ENCODE results near the gene XXYLT1. TPM values are rescaled to one million over a fixed set of nuclear protein-coding genes. Genes with fewer than 3 reads are reported as not detected.
A peak's percentile ranks its signal among the peaks of the same experiment; 100 is the strongest.

The XXYLT1 gene
- total RNA-seq, 1 experiment from 2014 or later: 25.5 TPM

DNA sequence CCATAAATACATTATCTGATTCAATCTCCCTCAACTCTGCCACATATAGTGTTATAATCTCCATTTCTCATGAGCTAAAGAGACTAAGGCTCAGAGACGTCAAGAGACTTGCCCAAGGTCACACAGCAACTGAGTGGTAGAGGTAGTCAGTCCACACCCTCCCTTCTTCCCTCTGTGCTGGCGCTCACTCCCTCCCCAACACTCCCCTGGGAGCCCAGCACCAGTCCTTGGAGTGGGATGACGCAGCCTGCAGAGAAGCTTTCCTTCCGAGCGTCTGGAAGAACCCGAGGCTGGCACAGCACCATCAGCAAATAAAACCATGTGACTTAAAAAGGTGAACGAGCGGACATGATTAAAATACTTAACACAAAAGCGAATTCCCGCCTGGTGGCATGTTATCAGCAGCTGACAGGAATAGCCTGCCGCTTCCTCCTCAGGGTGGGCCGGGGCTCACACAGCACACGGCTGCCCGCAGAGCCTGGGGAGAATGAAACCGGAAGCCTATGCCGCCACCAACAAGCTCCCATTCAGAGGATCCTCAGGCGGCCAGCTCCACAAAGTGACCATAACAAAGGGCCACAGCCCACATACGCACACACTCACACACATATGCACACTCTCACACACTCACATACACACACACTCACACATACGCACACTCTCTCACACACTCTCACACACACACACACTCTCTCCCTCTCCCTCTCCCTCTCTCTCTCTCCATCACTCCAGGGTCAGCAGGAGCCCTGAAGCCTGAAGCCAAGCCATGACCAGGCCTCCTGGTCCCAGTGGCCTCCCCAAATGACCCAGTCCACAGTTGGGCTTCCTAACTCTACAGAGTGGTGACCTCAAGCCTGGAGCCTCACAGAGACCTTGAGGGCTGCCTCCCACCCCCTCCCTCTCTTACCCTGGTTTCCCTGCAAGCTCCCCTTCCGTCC is 120.5 kb downstream of the XXYLT1 start:
- ChIA-PET CTCF (no interaction called here), POLR2A (ENCODE audit: unreplicated experiment) (interaction anchor here (0.5 to 0.7 kb wide), 3 partner anchors 31 to 468 kb away, joined by 3 to 4 read pairs (median 4); partner anchors contain the start of gene PPP1R2)
- DNase-seq (peak; percentile 78), ATAC-seq (peak; percentile 70)
- H2AFZ ChIP-seq (ENCODE audit: low read length): peak overlapping the region; percentile 89
- H3K36me3 ChIP-seq (ENCODE audit: low read depth, low read length): no peaks in the 10 kb centered on the region
- BruUV-seq (replicated peaks): no TSS peak
- H3K27me3 ChIP-seq (ENCODE audit: low read length): no peaks in the 10 kb centered on the region
- H3K4me3 ChIP-seq (ENCODE audit: low read length): peak overlapping the region; percentile 50
- H3F3A ChIP-seq (ENCODE audit: low read length, unreplicated experiment): no peaks in the 10 kb centered on the region
- peak overlapping the region; percentile 84 for H3K27ac ChIP-seq (ENCODE audit: low read length)
- H3K9me2 ChIP-seq (replicated peaks; ENCODE audit: low read length): no peaks in the 10 kb centered on the region
- no peaks in the 10 kb centered on the region for H3K9me3 ChIP-seq (ENCODE audit: low read length)
- intact Hi-C loops (cut with micrococcal nuclease): loop anchor here (10.0 kb wide), 1 partner anchor 104 kb away; no protein-coding TSS in a partner anchor
- H4K20me1 ChIP-seq (ENCODE audit: low read length): no peaks in the 10 kb centered on the region
- H3K79me2 ChIP-seq (ENCODE audit: low read length): no peaks in the 10 kb centered on the region
- H3K4me1 ChIP-seq (ENCODE audit: insufficient read depth, low read length): peaks cover 47% of the 10 kb centered on the region
- peak overlapping the region; percentile 75 for H3K4me2 ChIP-seq (ENCODE audit: low read length)
- peak overlapping the region; percentile 64 for H3K9ac ChIP-seq (ENCODE audit: low read length)
- TF ChIP-seq EZH2 (IDR thresholded peaks at IDR 0.05; ENCODE audit: low read length, unreplicated experiment): no peak
- no peak for TF ChIP-seq CTCF (conservative IDR thresholded peaks at IDR 0.05; ENCODE audit: low read depth, low read length)
- TF ChIP-seq EZH2phosphoT487 (IDR thresholded peaks at IDR 0.05; ENCODE audit: borderline replicate concordance, low read length): no peak

- DNase-seq (no peak), ATAC-seq (no peak)
- no peak overlapping the region for H3K4me3 ChIP-seq (ENCODE audit: low read length)
- no peaks in the 10 kb centered on the region for H3F3A ChIP-seq (ENCODE audit: low read length, unreplicated experiment)
- POLR2A ChIA-PET (ENCODE audit: unreplicated experiment): interaction anchor here (0.6 kb wide), 1 partner anchor 30 kb away, joined by 4 read pairs; no protein-coding TSS in a partner anchor
- H3K9me3 ChIP-seq (ENCODE audit: low read length): no peaks in the 10 kb centered on the region
- H2AFZ ChIP-seq (ENCODE audit: low read length): no peak overlapping the region
- H3K4me2 ChIP-seq (ENCODE audit: low read length): 0 out of 2 replicates have a peak overlapping the region, but pooled peaks have one; percentile 75
- peaks cover 37% of the 10 kb centered on the region for H3K4me1 ChIP-seq (ENCODE audit: insufficient read depth, low read length)
- TF ChIP-seq EZH2phosphoT487 (IDR thresholded peaks at IDR 0.05; ENCODE audit: borderline replicate concordance, low read length): no peak
- no peak for TF ChIP-seq EZH2 (IDR thresholded peaks at IDR 0.05; ENCODE audit: low read length, unreplicated experiment)
- no peak for TF ChIP-seq CTCF (conservative IDR thresholded peaks at IDR 0.05; ENCODE audit: low read depth, low read length)
- no peaks in the 10 kb centered on the region for H3K36me3 ChIP-seq (ENCODE audit: low read depth, low read length)
- peak overlapping the region; percentile 84 for H3K27ac ChIP-seq (ENCODE audit: low read length)
- no peak overlapping the region for H3K9ac ChIP-seq (ENCODE audit: low read length)
- H3K27me3 ChIP-seq (ENCODE audit: low read length): no peaks in the 10 kb centered on the region
- no peaks in the 10 kb centered on the region for H3K79me2 ChIP-seq (ENCODE audit: low read length)
- H3K9me2 ChIP-seq (replicated peaks; ENCODE audit: low read length): no peaks in the 10 kb centered on the region
- CTCF ChIA-PET: no interaction called here
- no TSS peak for BruUV-seq (replicated peaks)
- intact Hi-C loops (cut with micrococcal nuclease): loop anchor here (10.0 kb wide), 1 partner anchor 105 kb away; no protein-coding TSS in a partner anchor
- no peaks in the 10 kb centered on the region for H4K20me1 ChIP-seq (ENCODE audit: low read length)
These were observed 121.5 kb downstream of the XXYLT1 start for GRCh38 chr3:195149292-195150030.
